Thoracic aorta (tissue), 2 donors: ENCODE results near the gene WDR45. TPM values are rescaled to one million over a fixed set of nuclear protein-coding genes. Genes with fewer than 3 reads are reported as not detected.

Experiments
- ATAC-seq: fragments of 150-250 bp; one replicate; pipeline ENCODE4 v1.8.0; 2017; ENCODE audit warnings: low read depth; ENCODE audit not compliant: insufficient number of reproducible peaks, low FRiP score
- DNase-seq: peaks from one replicate; pipeline ENCODE4 v3.0.0-alpha.2; 2020; ENCODE audit warnings: low spot score
- H3K27ac ChIP-seq, 2 donors: fragments of 200-600 bp; sonication (generic); 1 replicate in 1 of 2; 2 replicates in 1 of 2; pipeline ENCODE4 v1.5.1; 2016; ENCODE audit warnings: mild to moderate bottlenecking in 2 of 2, moderate library complexity in 2 of 2
- H3K27me3 ChIP-seq: fragments of 200-600 bp; sonication (generic); replicated peaks from 2 replicates; pipeline ENCODE4 v1.6.0; 2016; ENCODE audit warnings: mild to moderate bottlenecking; ENCODE audit not compliant: insufficient read depth
- H3K36me3 ChIP-seq: fragments of 200-600 bp; sonication (generic); one replicate; pipeline ENCODE4 v1.5.1; 2016
- H3K4me1 ChIP-seq, 2 donors: fragments of 200-600 bp; sonication (generic); 1 replicate in 1 of 2; 2 replicates in 1 of 2; pipeline versions ENCODE4 v1.5.1 to v1.6.0; 2016; ENCODE audit warnings: low read depth in 2 of 2, mild to moderate bottlenecking in 1 of 2; ENCODE audit not compliant: control insufficient read depth in 1 of 2
- H3K4me3 ChIP-seq: fragments of 200-600 bp; sonication (generic); 2 replicates; pipeline ENCODE4 v1.5.1; 2016; ENCODE audit warnings: mild to moderate bottlenecking
- H3K9me3 ChIP-seq: fragments of 200-600 bp; sonication (generic); 2 replicates; pipeline ENCODE4 v1.5.1; 2016
- CTCF ChIP-seq: fragments of 200-600 bp; sonication (generic); IDR thresholded peaks from one replicate; pipeline ENCODE4 v1.5.1; 2019; ENCODE audit warnings: antibody characterized with exemption
- total RNA-seq, 2 donors: library from RNA; depleted of rRNA; stranded (reverse); fragments of >200 nt; gene quantifications; one replicate each; pipeline versions ENCODE4 v1.1.0 to v1.2.3, GENCODE V29; 2016

Gene WDR45
- total RNA-seq, 2 donors from 2014 or later: 90.2 to 108 TPM

- ATAC-seq (no peak), DNase-seq (no peak)
- H3K27me3 ChIP-seq: no peaks in the 10 kb centered on the region
- H3K4me3 ChIP-seq: no peak overlapping the region
- no peak overlapping the region for H3K27ac ChIP-seq
- H3K4me1 ChIP-seq: no peaks in the 10 kb centered on the region
- H3K36me3 ChIP-seq: peaks cover 24% of the 10 kb centered on the region
- no peaks in the 10 kb centered on the region for H3K9me3 ChIP-seq
- TF ChIP-seq CTCF: no peak
Measured at GRCh38 chrX:49030283-49030682, 49.4 kb downstream of the WDR45 start.

- H3K4me1 ChIP-seq: no peaks in the 10 kb centered on the region
- peaks cover 24% of the 10 kb centered on the region for H3K36me3 ChIP-seq
- ATAC-seq: no peak
- H3K4me3 ChIP-seq: no peak overlapping the region
- DNase-seq: no peak
- TF ChIP-seq CTCF: no peak
- H3K27ac ChIP-seq: no peak overlapping the region
- H3K27me3 ChIP-seq: no peaks in the 10 kb centered on the region
- H3K9me3 ChIP-seq: no peaks in the 10 kb centered on the region
Measured at GRCh38 chrX:49029876-49030275, 49.8 kb downstream of the WDR45 start.

Other genes starting within 250 kb of the WDR45 start
- 1 to 10 TPM; 1.8 to 3.0 TPM for gene PCSK1N, start 244.3 kb downstream of the WDR45 start, total RNA-seq
- 10 to 100 TPM; 30.0 to 52.0 TPM for gene TIMM17B, start 182.1 kb downstream of the WDR45 start, total RNA-seq
- gene PQBP1, start 182.0 kb downstream of the WDR45 start, total RNA-seq: 10 to 100 TPM; 37.5 to 60.2 TPM
- 10 to 100 TPM; 12.8 to 30.7 TPM for gene SLC35A2, start 168.2 kb downstream of the WDR45 start, total RNA-seq
- gene PIM2, start 160.9 kb downstream of the WDR45 start, total RNA-seq: 10 to 100 TPM; 14.8 to 21.9 TPM
- gene OTUD5, start 122.3 kb downstream of the WDR45 start, total RNA-seq: 10 to 100 TPM; 28.4 to 40.5 TPM
- gene KCND1, start 108.0 kb downstream of the WDR45 start, total RNA-seq: 1 to 10 TPM; 3.8 to 5.0 TPM
- gene GRIPAP1, start 77.6 kb downstream of the WDR45 start, total RNA-seq: 10 to 100 TPM; 29.8 to 36.6 TPM
- 100 to 1,000 TPM in 1 of 2 donors, 10 to 100 TPM in 1; 83.8 to 106 TPM for gene TFE3, start 36.5 kb downstream of the WDR45 start, total RNA-seq
- 1 to 10 TPM; 3.6 to 5.6 TPM for gene CCDC120, start 20.9 kb downstream of the WDR45 start, total RNA-seq
- 10 to 100 TPM; 24.0 to 25.7 TPM for gene PRAF2, start 5.9 kb downstream of the WDR45 start, total RNA-seq
- gene GPKOW, start 43.8 kb upstream of the WDR45 start, total RNA-seq: 10 to 100 TPM; 22.2 to 23.3 TPM
- 10 to 100 TPM in 1 of 2 donors, 1 to 10 TPM in 1; 3.5 to 16.8 TPM for gene MAGIX, start 82.9 kb upstream of the WDR45 start, total RNA-seq
- gene PLP2, start 92.0 kb upstream of the WDR45 start, total RNA-seq: 100 to 1,000 TPM in 1 of 2 donors, 10 to 100 TPM in 1; 90.2 to 101 TPM
- gene PRICKLE3, start 106.5 kb upstream of the WDR45 start, total RNA-seq: 10 to 100 TPM; 21.4 to 46.7 TPM
- 1 to 10 TPM; 3.2 to 6.9 TPM for gene SYP, start 120.3 kb upstream of the WDR45 start, total RNA-seq
- under 1 TPM in 1 of 2 donors, not detected in 1; 0.81 TPM for gene CACNA1F, start 153.5 kb upstream of the WDR45 start, total RNA-seq
- 10 to 100 TPM; 22.3 to 23.2 TPM for gene CCDC22, start 155.6 kb upstream of the WDR45 start, total RNA-seq
- not detected for gene FOXP3, start 184.8 kb upstream of the WDR45 start, total RNA-seq
- gene PPP1R3F, start 189.9 kb upstream of the WDR45 start, total RNA-seq: 10 to 100 TPM; 12.6 to 14.8 TPM
- gene GAGE10, start 223.8 kb upstream of the WDR45 start, total RNA-seq: not detected
- gene GAGE12J, start 242.2 kb upstream of the WDR45 start, total RNA-seq: not detected